Endodermal cell (in vitro differentiated cells): ENCODE measurements around the gene BOK. TPM values are rescaled to one million over a fixed set of nuclear protein-coding genes. Genes with fewer than 3 reads are reported as not detected.

ENCODE experiments used
- DNase-seq: peaks from one replicate; pipeline ENCODE4 v3.0.0-alpha.2; 2017
- H3K27ac ChIP-seq: 2 replicates; pipeline ENCODE4 v1.5.1; 2013; ENCODE audit warnings: mild to moderate bottlenecking, low read depth, low read length, moderate library complexity
- H3K27me3 ChIP-seq: 2 replicates; pipeline ENCODE4 v1.6.1; 2013; ENCODE audit warnings: mild to moderate bottlenecking, low read length, moderate library complexity; ENCODE audit not compliant: insufficient read depth, control insufficient read depth, poor library complexity, severe bottlenecking
- H3K36me3 ChIP-seq: 2 replicates; pipeline ENCODE4 v1.7.0; 2013; ENCODE audit warnings: mild to moderate bottlenecking, low read length, moderate library complexity; ENCODE audit not compliant: control insufficient read depth, insufficient read depth
- H3K4me1 ChIP-seq: one replicate; pipeline ENCODE4 v1.7.0; 2013; ENCODE audit warnings: low read length; ENCODE audit not compliant: control insufficient read depth, insufficient read depth
- H3K4me3 ChIP-seq: 2 replicates; pipeline ENCODE4 v1.5.1; 2013; ENCODE audit warnings: mild to moderate bottlenecking, low read length, moderate library complexity
- H3K9ac ChIP-seq: 2 replicates; pipeline ENCODE4 v1.6.1; 2013; ENCODE audit warnings: mild to moderate bottlenecking, low read length, moderate library complexity; ENCODE audit not compliant: poor library complexity, severe bottlenecking; ENCODE audit errors: extremely low read depth
- H3K9me3 ChIP-seq: 2 replicates; pipeline ENCODE4 v1.6.1; 2013; ENCODE audit warnings: mild to moderate bottlenecking, low read length, moderate library complexity; ENCODE audit not compliant: control insufficient read depth
- H3K27ac Mint-ChIP-seq: 2 replicates; pipeline ENCODE4 v1.8.0; 2020; ENCODE audit warnings: mixed read lengths
- H3K27me3 Mint-ChIP-seq: 2 replicates; pipeline ENCODE4 v1.8.0; 2021; ENCODE audit warnings: mild to moderate bottlenecking, mixed read lengths; ENCODE audit not compliant: insufficient read depth
- H3K36me3 Mint-ChIP-seq: 2 replicates; pipeline ENCODE4 v1.8.0; 2020; ENCODE audit warnings: low read depth, mixed read lengths
- H3K4me1 Mint-ChIP-seq: 2 replicates; pipeline ENCODE4 v1.8.0; 2020; ENCODE audit warnings: mixed read lengths
- H3K4me3 Mint-ChIP-seq: 2 replicates; pipeline ENCODE4 v1.8.0; 2020; ENCODE audit warnings: mild to moderate bottlenecking, moderate library complexity, mixed read lengths
- H3K9me3 Mint-ChIP-seq: 2 replicates; pipeline ENCODE4 v1.8.0; 2020; ENCODE audit warnings: mild to moderate bottlenecking, mixed read lengths
- WGBS, 2 experiments: methylation state at CpG; one replicate each; pipeline versions ENCODE4 v1.1.5 to v1.1.7; 2013; ENCODE audit warnings: missing lambda C conversion rate in 2 of 2, mixed read lengths in 1 of 2; ENCODE audit not compliant: insufficient coverage in 1 of 2, insufficient read length in 1 of 2; 5-methylcytosine and 5-hydroxymethylcytosine counted together
- total RNA-seq, 2 donors: library from RNA; stranded (reverse); fragmentation: NEBNext Ultra II Directional in 1 of 2; extraction: Animal tissue kit (Norgen Biotek cat#: 25700) in 1 of 2; gene quantifications; 2 replicates in 1 of 2; 3 replicates in 1 of 2; pipeline ENCODE4 v1.2.1, GENCODE V29; 2021
- TF ChIP-seq, protein P1 (sequence below): fragments of 200-600 bp; sonication (generic); conservative IDR thresholded peaks from 2 replicates; pipeline ENCODE4 v1.5.0; 2021; ENCODE audit warnings: antibody characterized with exemption, mild to moderate bottlenecking

Gene BOK
- total RNA-seq, 2 donors from 2014 or later = 23.4 to 24.5 TPM

DNA sequence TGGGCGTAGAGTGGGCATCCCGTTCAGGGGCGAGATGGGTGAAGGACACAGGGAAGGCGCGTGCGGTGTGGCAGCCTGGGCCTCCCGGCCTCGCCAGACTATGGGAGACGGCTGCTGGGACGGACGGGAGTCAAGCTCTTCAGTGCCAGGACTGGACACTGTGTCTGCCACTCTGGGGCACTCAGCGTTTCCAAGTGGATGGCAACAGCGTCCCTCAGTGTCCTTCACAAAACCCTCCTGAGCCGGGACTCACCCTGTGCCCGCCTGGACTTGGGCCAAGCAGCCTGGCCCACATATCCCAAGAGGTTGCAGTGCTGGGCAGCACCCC, 16.3 kb upstream of the BOK start:
- H3K4me3 ChIP-seq = no peak overlapping the region
- peaks cover 50% of the 10 kb centered on the region for H3K27me3 Mint-ChIP-seq
- no peak overlapping the region for H3K27ac Mint-ChIP-seq
- peaks cover 33% of the 10 kb centered on the region for H3K27me3 ChIP-seq
- H3K4me1 ChIP-seq = peaks cover 6% of the 10 kb centered on the region
- H3K4me3 Mint-ChIP-seq = no peak overlapping the region
- no peaks in the 10 kb centered on the region for H3K36me3 ChIP-seq
- no peak overlapping the region for H3K27ac ChIP-seq
- no peak overlapping the region for H3K9ac ChIP-seq
- H3K4me1 Mint-ChIP-seq = peaks cover 7% of the 10 kb centered on the region
- H3K9me3 ChIP-seq = no peaks in the 10 kb centered on the region
- no peaks in the 10 kb centered on the region for H3K36me3 Mint-ChIP-seq
- 92 to 93% methylated on average over 10 to 15 of the region's 15 CpGs for WGBS, 2 experiments
- H3K9me3 Mint-ChIP-seq = no peaks in the 10 kb centered on the region
- no peak for DNase-seq
- TF ChIP-seq, protein P1, sequence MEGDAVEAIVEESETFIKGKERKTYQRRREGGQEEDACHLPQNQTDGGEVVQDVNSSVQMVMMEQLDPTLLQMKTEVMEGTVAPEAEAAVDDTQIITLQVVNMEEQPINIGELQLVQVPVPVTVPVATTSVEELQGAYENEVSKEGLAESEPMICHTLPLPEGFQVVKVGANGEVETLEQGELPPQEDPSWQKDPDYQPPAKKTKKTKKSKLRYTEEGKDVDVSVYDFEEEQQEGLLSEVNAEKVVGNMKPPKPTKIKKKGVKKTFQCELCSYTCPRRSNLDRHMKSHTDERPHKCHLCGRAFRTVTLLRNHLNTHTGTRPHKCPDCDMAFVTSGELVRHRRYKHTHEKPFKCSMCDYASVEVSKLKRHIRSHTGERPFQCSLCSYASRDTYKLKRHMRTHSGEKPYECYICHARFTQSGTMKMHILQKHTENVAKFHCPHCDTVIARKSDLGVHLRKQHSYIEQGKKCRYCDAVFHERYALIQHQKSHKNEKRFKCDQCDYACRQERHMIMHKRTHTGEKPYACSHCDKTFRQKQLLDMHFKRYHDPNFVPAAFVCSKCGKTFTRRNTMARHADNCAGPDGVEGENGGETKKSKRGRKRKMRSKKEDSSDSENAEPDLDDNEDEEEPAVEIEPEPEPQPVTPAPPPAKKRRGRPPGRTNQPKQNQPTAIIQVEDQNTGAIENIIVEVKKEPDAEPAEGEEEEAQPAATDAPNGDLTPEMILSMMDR = no peak

DNA sequence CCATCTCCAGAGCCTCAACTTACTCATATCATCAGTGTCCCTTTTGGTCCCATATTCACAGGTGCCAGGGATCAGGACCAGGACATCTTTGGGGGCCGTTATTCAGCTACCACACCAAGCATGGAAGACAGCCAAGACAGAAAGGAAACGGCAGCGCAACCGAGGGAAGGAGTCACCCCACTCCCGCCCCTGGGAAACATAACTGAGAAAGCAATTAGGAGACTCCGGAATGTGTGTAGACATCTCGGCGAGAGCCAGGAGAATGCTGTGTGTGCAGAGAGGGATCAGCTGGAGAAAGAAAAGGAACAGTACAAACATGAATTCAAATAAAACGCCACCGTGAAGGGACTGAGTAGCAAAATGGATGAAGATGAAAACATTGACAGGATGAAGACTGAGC, 13.4 kb upstream of the BOK start:
- Mint-ChIP-seq H3K36me3 (no peaks in the 10 kb centered on the region), H3K27me3 (peaks cover 42% of the 10 kb centered on the region), H3K4me3 (no peak overlapping the region), H3K9me3 (no peaks in the 10 kb centered on the region), H3K4me1 (peaks cover 8% of the 10 kb centered on the region), H3K27ac (no peak overlapping the region)
- H3K4me3 ChIP-seq = no peak overlapping the region
- H3K9ac ChIP-seq = no peak overlapping the region
- DNase-seq = peak; percentile 32
- H3K27ac ChIP-seq = no peak overlapping the region
- TF ChIP-seq, protein P1 = no peak
- 89 to 93% methylated on average over 10 of the region's 10 CpGs for WGBS, 2 experiments
- no peaks in the 10 kb centered on the region for H3K36me3 ChIP-seq
- H3K27me3 ChIP-seq = peaks cover 32% of the 10 kb centered on the region
- H3K4me1 ChIP-seq = peaks cover 8% of the 10 kb centered on the region
- no peaks in the 10 kb centered on the region for H3K9me3 ChIP-seq

DNA sequence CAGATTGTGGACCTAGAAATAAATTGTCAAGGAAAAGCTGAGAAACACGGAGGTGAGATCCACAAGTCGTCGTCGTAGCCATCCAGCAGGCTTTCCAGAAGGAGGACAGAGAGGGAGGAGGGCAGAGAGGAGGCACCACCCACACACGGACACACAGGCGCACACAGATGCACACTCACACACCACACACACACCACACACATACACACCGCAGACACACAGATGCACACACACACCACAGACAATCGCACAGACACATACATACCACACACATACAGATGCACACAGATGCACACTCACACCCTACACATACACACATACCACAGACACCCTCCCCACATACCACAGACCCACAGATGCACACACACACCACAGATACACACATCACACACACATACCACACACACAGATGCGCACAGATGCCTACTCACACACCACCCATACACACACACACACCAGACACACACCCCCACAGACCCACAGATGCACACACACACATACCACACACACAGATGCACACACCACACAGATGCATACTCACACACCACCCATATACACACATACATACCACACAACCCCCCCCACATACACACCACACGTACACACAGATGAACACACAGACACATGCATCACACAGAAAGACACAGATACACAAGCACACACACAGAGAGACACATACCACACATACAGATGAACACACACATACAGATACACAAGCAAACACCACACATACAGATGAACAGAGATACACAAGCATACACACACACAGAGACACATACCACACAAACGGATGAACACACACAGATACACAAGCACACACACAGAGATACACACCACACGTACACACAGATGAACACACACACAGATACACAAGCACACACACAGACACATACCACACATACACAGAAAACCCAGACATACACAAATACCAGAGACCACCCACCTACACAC, 12.7 kb upstream of the BOK start:
- WGBS, 2 experiments = 90 to 100% methylated on average over 5 to 12 of the region's 12 CpGs

More for the DNA sequence above, 12.7 kb upstream of the BOK start:
- H3K9ac ChIP-seq = no peak overlapping the region
- Mint-ChIP-seq H3K36me3 (no peaks in the 10 kb centered on the region), H3K4me1 (peaks cover 5% of the 10 kb centered on the region), H3K27me3 (peaks cover 35% of the 10 kb centered on the region), H3K4me3 (no peak overlapping the region), H3K9me3 (no peaks in the 10 kb centered on the region), H3K27ac (no peak overlapping the region)
- no peak overlapping the region for H3K27ac ChIP-seq
- H3K27me3 ChIP-seq = peaks cover 25% of the 10 kb centered on the region
- DNase-seq = peak; percentile 32
- H3K36me3 ChIP-seq = no peaks in the 10 kb centered on the region
- TF ChIP-seq, protein P1 = no peak
- no peak overlapping the region for H3K4me3 ChIP-seq
- peaks cover 8% of the 10 kb centered on the region for H3K4me1 ChIP-seq
- H3K9me3 ChIP-seq = no peaks in the 10 kb centered on the region
